SJCRH30 (cell line): ENCODE data around the gene MAP3K5. TPM values are rescaled to one million over a fixed set of nuclear protein-coding genes. Genes with fewer than 3 reads are reported as not detected.
"Not testable (repeated sequence)": the region's sequence is repeated elsewhere in the genome, so short reads cannot be mapped to it uniquely, and the experiment has no call there.

Experiments used
- DNase-seq, 2 experiments: peaks; one replicate each; pipeline ENCODE4 v3.0.0-alpha.2; 2015 to 2020
- H3K27ac ChIP-seq: fragments of 250-450 bp; sonication (Bioruptor Pico); 2 replicates; pipeline ENCODE4 v1.5.1; 2020; ENCODE audit warnings: mild to moderate bottlenecking, moderate library complexity
- H3K27me3 ChIP-seq: fragments of 250-450 bp; sonication (Bioruptor Pico); 2 replicates; pipeline ENCODE4 v1.5.1; 2020; ENCODE audit warnings: mild to moderate bottlenecking, moderate library complexity
- H3K36me3 ChIP-seq: fragments of 250-450 bp; sonication (Bioruptor Pico); 2 replicates; pipeline ENCODE4 v1.5.1; 2020; ENCODE audit warnings: mild to moderate bottlenecking, moderate library complexity
- H3K4me1 ChIP-seq: fragments of 250-450 bp; sonication (Bioruptor Pico); 2 replicates; pipeline ENCODE4 v1.5.1; 2020; ENCODE audit warnings: mild to moderate bottlenecking, moderate library complexity
- H3K4me3 ChIP-seq: fragments of 250-450 bp; sonication (Bioruptor Pico); 2 replicates; pipeline ENCODE4 v1.5.1; 2020; ENCODE audit warnings: mild to moderate bottlenecking, moderate library complexity
- H3K9me3 ChIP-seq: fragments of 250-450 bp; sonication (Bioruptor Pico); replicated peaks from 2 replicates; pipeline ENCODE4 v1.5.1; 2020; ENCODE audit warnings: mild to moderate bottlenecking, moderate library complexity
- total RNA-seq: library from RNA; depleted of rRNA; stranded (reverse); fragments of >200 nt; shearing (Covaris generic); gene quantifications from 2 replicates; pipeline ENCODE4 v1.2.3, GENCODE V29; 2014

The MAP3K5 gene
- total RNA-seq, 1 experiment from 2014 or later, result 15.9 TPM

GRCh38 chr6:136695412-136695811, 96.9 kb downstream of the MAP3K5 start:
- Histone ChIP-seq H3K27me3 (no peaks in the 10 kb centered on the region), H3K27ac (no peak overlapping the region), H3K4me1 (no peaks in the 10 kb centered on the region), H3K36me3 (peaks cover 6% of the 10 kb centered on the region; the same call in 1 of the 2 replicates), H3K4me3 (no peak overlapping the region), H3K9me3 (no peaks in the 10 kb centered on the region)
- DNase-seq, result no peak

GRCh38 chr6:136693090-136693489, 99.2 kb downstream of the MAP3K5 start:
- no peak overlapping the region for H3K4me3 ChIP-seq
- H3K9me3 ChIP-seq, result no peaks in the 10 kb centered on the region
- H3K4me1 ChIP-seq, result no peaks in the 10 kb centered on the region
- H3K36me3 ChIP-seq, result peaks cover 5% of the 10 kb centered on the region; the same call in 1 of the 2 replicates
- no peaks in the 10 kb centered on the region for H3K27me3 ChIP-seq
- no peak overlapping the region for H3K27ac ChIP-seq
- DNase-seq, result no peak

- not testable (repeated sequence) for H3K27ac ChIP-seq, DNase-seq, H3K36me3 ChIP-seq, H3K9me3 ChIP-seq, H3K4me1 ChIP-seq, H3K4me3 ChIP-seq, H3K27me3 ChIP-seq
These were observed 104.4 kb downstream of the MAP3K5 start for GRCh38 chr6:136687894-136688293.

GRCh38 chr6:136685540-136686108, 106.7 kb downstream of the MAP3K5 start:
- Histone ChIP-seq H3K27me3 (no peaks in the 10 kb centered on the region), H3K4me1 (peaks cover 7% of the 10 kb centered on the region; the same call in 1 of the 2 replicates), H3K27ac (no peak overlapping the region), H3K4me3 (no peak overlapping the region), H3K36me3 (peaks cover 8% of the 10 kb centered on the region), H3K9me3 (peaks cover 5% of the 10 kb centered on the region; the same call in 1 of the 2 replicates)
- peak in 1 of 2 experiments; percentile 11 for DNase-seq

- H3K9me3 ChIP-seq, result peaks cover 5% of the 10 kb centered on the region; the same call in 1 of the 2 replicates
- H3K4me3 ChIP-seq, result no peak overlapping the region
- H3K4me1 ChIP-seq, result peaks cover 7% of the 10 kb centered on the region; the same call in 1 of the 2 replicates
- H3K27ac ChIP-seq, result no peak overlapping the region
- H3K27me3 ChIP-seq, result no peaks in the 10 kb centered on the region
- H3K36me3 ChIP-seq, result peaks cover 8% of the 10 kb centered on the region
- no peak for DNase-seq
These were observed 107.8 kb downstream of the MAP3K5 start for GRCh38 chr6:136684466-136684865.

GRCh38 chr6:136683209-136683941, 108.9 kb downstream of the MAP3K5 start:
- no peaks in the 10 kb centered on the region for H3K27me3 ChIP-seq
- peaks cover 8% of the 10 kb centered on the region for H3K36me3 ChIP-seq
- H3K4me3 ChIP-seq, result no peak overlapping the region
- peaks cover 7% of the 10 kb centered on the region; the same call in 1 of the 2 replicates for H3K4me1 ChIP-seq
- no peak overlapping the region for H3K27ac ChIP-seq
- no peak for DNase-seq
- H3K9me3 ChIP-seq, result peaks cover 5% of the 10 kb centered on the region; the same call in 1 of the 2 replicates

- peaks cover 2% of the 10 kb centered on the region; the same call in 1 of the 2 replicates for H3K36me3 ChIP-seq
- peaks cover 7% of the 10 kb centered on the region; the same call in 1 of the 2 replicates for H3K4me1 ChIP-seq
- no peaks in the 10 kb centered on the region for H3K9me3 ChIP-seq
- DNase-seq, result no peak
- H3K27ac ChIP-seq, result no peak overlapping the region
- H3K27me3 ChIP-seq, result no peaks in the 10 kb centered on the region
- no peak overlapping the region for H3K4me3 ChIP-seq
These were observed 110.0 kb downstream of the MAP3K5 start for GRCh38 chr6:136682292-136682691.

- H3K27me3 ChIP-seq, result no peaks in the 10 kb centered on the region
- H3K9me3 ChIP-seq, result peaks cover 4% of the 10 kb centered on the region; the same call in 1 of the 2 replicates
- H3K27ac ChIP-seq, result no peak overlapping the region
- DNase-seq, result no peak
- H3K4me1 ChIP-seq, result no peaks in the 10 kb centered on the region
- H3K4me3 ChIP-seq, result no peak overlapping the region
- H3K36me3 ChIP-seq, result no peaks in the 10 kb centered on the region
These were observed 114.5 kb downstream of the MAP3K5 start for GRCh38 chr6:136677822-136678221.

GRCh38 chr6:136677344-136677743, 114.9 kb downstream of the MAP3K5 start:
- Histone ChIP-seq H3K36me3 (no peaks in the 10 kb centered on the region), H3K4me1 (no peaks in the 10 kb centered on the region), H3K4me3 (no peak overlapping the region), H3K27ac (no peak overlapping the region), H3K27me3 (no peaks in the 10 kb centered on the region), H3K9me3 (peaks cover 4% of the 10 kb centered on the region; the same call in 1 of the 2 replicates)
- no peak for DNase-seq

GRCh38 chr6:136676075-136676474, 116.2 kb downstream of the MAP3K5 start:
- H3K4me1 ChIP-seq, result no peaks in the 10 kb centered on the region
- no peaks in the 10 kb centered on the region for H3K36me3 ChIP-seq
- H3K27me3 ChIP-seq, result no peaks in the 10 kb centered on the region
- no peak for DNase-seq
- peaks cover 4% of the 10 kb centered on the region; the same call in 1 of the 2 replicates for H3K9me3 ChIP-seq
- no peak overlapping the region for H3K27ac ChIP-seq
- H3K4me3 ChIP-seq, result no peak overlapping the region

GRCh38 chr6:136673571-136673970, 118.7 kb downstream of the MAP3K5 start:
- peaks cover 4% of the 10 kb centered on the region; the same call in 1 of the 2 replicates for H3K9me3 ChIP-seq
- H3K4me3 ChIP-seq, result no peak overlapping the region
- DNase-seq, result no peak

GRCh38 chr6:136672144-136672543, 120.1 kb downstream of the MAP3K5 start:
- H3K36me3 ChIP-seq, result no peaks in the 10 kb centered on the region
- H3K4me3 ChIP-seq, result no peak overlapping the region
- no peaks in the 10 kb centered on the region for H3K27me3 ChIP-seq
- H3K9me3 ChIP-seq, result peaks cover 4% of the 10 kb centered on the region; the same call in 1 of the 2 replicates
- peaks cover 19% of the 10 kb centered on the region for H3K4me1 ChIP-seq
- no peak overlapping the region for H3K27ac ChIP-seq
- no peak for DNase-seq

More at GRCh38 chr6:136673571-136673970, 118.7 kb downstream of the MAP3K5 start:
- Histone ChIP-seq H3K27ac (no peak overlapping the region), H3K27me3 (no peaks in the 10 kb centered on the region), H3K36me3 (no peaks in the 10 kb centered on the region), H3K4me1 (peaks cover 16% of the 10 kb centered on the region)

GRCh38 chr6:136669299-136669699, 123.0 kb downstream of the MAP3K5 start:
- H3K36me3 ChIP-seq, result peaks cover 5% of the 10 kb centered on the region; the same call in 1 of the 2 replicates
- no peaks in the 10 kb centered on the region for H3K27me3 ChIP-seq
- peak overlapping the region; percentile 23 for H3K27ac ChIP-seq
- H3K9me3 ChIP-seq, result peaks cover 4% of the 10 kb centered on the region; the same call in 1 of the 2 replicates
- DNase-seq, result peak; percentile 45 to 83
- H3K4me1 ChIP-seq, result peaks cover 19% of the 10 kb centered on the region
- H3K4me3 ChIP-seq, result no peak overlapping the region

- peak in 1 of 2 experiments; percentile 8 for DNase-seq
- Histone ChIP-seq H3K4me3 (no peak overlapping the region), H3K27ac (peak overlapping the region; percentile 23), H3K27me3 (no peaks in the 10 kb centered on the region), H3K4me1 (peaks cover 19% of the 10 kb centered on the region), H3K36me3 (peaks cover 5% of the 10 kb centered on the region; the same call in 1 of the 2 replicates), H3K9me3 (peaks cover 4% of the 10 kb centered on the region; the same call in 1 of the 2 replicates)
These were observed 123.7 kb downstream of the MAP3K5 start for GRCh38 chr6:136668571-136668970.

- Histone ChIP-seq H3K27me3 (no peaks in the 10 kb centered on the region), H3K36me3 (peaks cover 5% of the 10 kb centered on the region; the same call in 1 of the 2 replicates), H3K27ac (no peak overlapping the region), H3K9me3 (no peaks in the 10 kb centered on the region), H3K4me1 (peaks cover 19% of the 10 kb centered on the region), H3K4me3 (no peak overlapping the region)
- DNase-seq, result no peak
These were observed 126.2 kb downstream of the MAP3K5 start for GRCh38 chr6:136666041-136666440.
